Activated CD4-positive, alpha-beta T cell treated with anti-CD3 and anti-CD28 coated beads, Interleukin-2, amount 10 ng/mL, durations not matched to agents 7 days and 5 days (primary cell): Measurements from ENCODE around the gene TNFAIP8L3. TPM values are rescaled to one million over a fixed set of nuclear protein-coding genes. Genes with fewer than 3 reads are reported as not detected.

Experiments used
- CTCF ChIA-PET: fragments of 350-600 bp; sonication (Branson Sonifier 250); formaldehyde crosslinking; loops from one replicate; lab custom pipeline; 2021; ENCODE audit warnings: antibody characterized with exemption; lab: Charles Lee
- POLR2A ChIA-PET: fragments of 350-600 bp; sonication (Branson Sonifier 250); formaldehyde crosslinking; loops from one replicate; lab custom pipeline; 2021; ENCODE audit warnings: antibody characterized with exemption; lab: Charles Lee
- DNase-seq: peaks from one replicate; pipeline ENCODE4 v3.0.0-alpha.2; 2020
- H3K27ac Mint-ChIP-seq: one replicate; pipeline ENCODE4 v1.8.0; 2021; ENCODE audit warnings: mild to moderate bottlenecking, moderate library complexity, mixed read lengths
- H3K27me3 Mint-ChIP-seq: one replicate; pipeline ENCODE4 v1.8.0; 2021; ENCODE audit warnings: mixed read lengths
- H3K36me3 Mint-ChIP-seq: one replicate; pipeline ENCODE4 v1.8.0; 2021; ENCODE audit warnings: low read depth, mixed read lengths
- H3K4me1 Mint-ChIP-seq: one replicate; pipeline ENCODE4 v1.8.0; 2021; ENCODE audit warnings: mixed read lengths
- H3K4me3 Mint-ChIP-seq: one replicate; pipeline ENCODE4 v1.8.0; 2021; ENCODE audit warnings: mild to moderate bottlenecking, moderate library complexity, mixed read lengths
- H3K9me3 Mint-ChIP-seq: one replicate; pipeline ENCODE4 v1.8.0; 2021; ENCODE audit warnings: mixed read lengths
- total RNA-seq, 2 experiments: library from RNA; stranded (reverse); gene quantifications; one replicate each; pipeline ENCODE4 v1.2.3, GENCODE V29; 2021

TNFAIP8L3 gene
- total RNA-seq, 2 experiments from 2014 or later, result not detected

- ChIA-PET CTCF (no interaction called here), POLR2A (no interaction called here)
- no peaks in the 10 kb centered on the region for H3K4me1 Mint-ChIP-seq
- H3K27ac Mint-ChIP-seq, result no peak overlapping the region
- H3K9me3 Mint-ChIP-seq, result no peaks in the 10 kb centered on the region
- H3K36me3 Mint-ChIP-seq, result no peaks in the 10 kb centered on the region
- no peak overlapping the region for H3K4me3 Mint-ChIP-seq
- peaks cover 28% of the 10 kb centered on the region for H3K27me3 Mint-ChIP-seq
- no peak for DNase-seq
Measured at GRCh38 chr15:51108933-51109550, 14.3 kb upstream of the TNFAIP8L3 start.

GRCh38 chr15:51107612-51108011 lies 12.9 kb upstream of the TNFAIP8L3 start:
- ChIA-PET POLR2A (no interaction called here), CTCF (no interaction called here)
- Mint-ChIP-seq H3K27me3 (peaks cover 38% of the 10 kb centered on the region), H3K4me3 (no peak overlapping the region), H3K27ac (no peak overlapping the region), H3K36me3 (no peaks in the 10 kb centered on the region), H3K9me3 (no peaks in the 10 kb centered on the region), H3K4me1 (no peaks in the 10 kb centered on the region)
- DNase-seq, result no peak

- H3K4me1 Mint-ChIP-seq, result no peaks in the 10 kb centered on the region
- H3K27ac Mint-ChIP-seq, result no peak overlapping the region
- peaks cover 40% of the 10 kb centered on the region for H3K27me3 Mint-ChIP-seq
- no peak for DNase-seq
- no peaks in the 10 kb centered on the region for H3K36me3 Mint-ChIP-seq
- ChIA-PET CTCF (no interaction called here), POLR2A (no interaction called here)
- H3K4me3 Mint-ChIP-seq, result no peak overlapping the region
- H3K9me3 Mint-ChIP-seq, result no peaks in the 10 kb centered on the region
Measured at GRCh38 chr15:51106481-51106880, 11.8 kb upstream of the TNFAIP8L3 start.

- Mint-ChIP-seq H3K36me3 (no peaks in the 10 kb centered on the region), H3K27me3 (peaks cover 46% of the 10 kb centered on the region), H3K4me1 (no peaks in the 10 kb centered on the region), H3K9me3 (no peaks in the 10 kb centered on the region), H3K4me3 (no peak overlapping the region), H3K27ac (no peak overlapping the region)
- CTCF ChIA-PET, result no interaction called here
- no peak for DNase-seq
- POLR2A ChIA-PET, result no interaction called here
Measured at GRCh38 chr15:51105430-51106016, 10.8 kb upstream of the TNFAIP8L3 start.

- no peak overlapping the region for H3K4me3 Mint-ChIP-seq
- CTCF ChIA-PET, result no interaction called here
Measured at GRCh38 chr15:51104512-51104911, 9.8 kb upstream of the TNFAIP8L3 start.

GRCh38 chr15:51103330-51103729 lies 8.6 kb upstream of the TNFAIP8L3 start:
- no peak for DNase-seq
- H3K27me3 Mint-ChIP-seq, result peaks cover 54% of the 10 kb centered on the region
- H3K9me3 Mint-ChIP-seq, result no peaks in the 10 kb centered on the region
- H3K4me1 Mint-ChIP-seq, result no peaks in the 10 kb centered on the region
- H3K4me3 Mint-ChIP-seq, result no peak overlapping the region
- H3K27ac Mint-ChIP-seq, result no peak overlapping the region
- ChIA-PET CTCF (no interaction called here), POLR2A (no interaction called here)
- H3K36me3 Mint-ChIP-seq, result no peaks in the 10 kb centered on the region

More at GRCh38 chr15:51104512-51104911, 9.8 kb upstream of the TNFAIP8L3 start:
- Mint-ChIP-seq H3K9me3 (no peaks in the 10 kb centered on the region), H3K36me3 (no peaks in the 10 kb centered on the region), H3K27me3 (peaks cover 53% of the 10 kb centered on the region), H3K27ac (no peak overlapping the region), H3K4me1 (no peaks in the 10 kb centered on the region)
- POLR2A ChIA-PET, result no interaction called here
- no peak for DNase-seq

GRCh38 chr15:51100785-51101489 lies 6.2 kb upstream of the TNFAIP8L3 start:
- no peak for DNase-seq
- Mint-ChIP-seq H3K27ac (no peak overlapping the region), H3K9me3 (no peaks in the 10 kb centered on the region), H3K27me3 (peaks cover 71% of the 10 kb centered on the region), H3K4me3 (no peak overlapping the region), H3K36me3 (no peaks in the 10 kb centered on the region), H3K4me1 (no peaks in the 10 kb centered on the region)
- POLR2A ChIA-PET, result no interaction called here
- CTCF ChIA-PET, result no interaction called here

- peaks cover 74% of the 10 kb centered on the region for H3K27me3 Mint-ChIP-seq
- no peaks in the 10 kb centered on the region for H3K9me3 Mint-ChIP-seq
- H3K4me1 Mint-ChIP-seq, result peaks cover 2% of the 10 kb centered on the region
- DNase-seq, result no peak
- H3K36me3 Mint-ChIP-seq, result peaks cover 1% of the 10 kb centered on the region
- H3K27ac Mint-ChIP-seq, result no peak overlapping the region
- ChIA-PET CTCF (interaction anchor here (1.3 kb wide), 1 partner anchor 15 kb away, joined by 3 read pairs; no protein-coding TSS in a partner anchor), POLR2A (no interaction called here)
- H3K4me3 Mint-ChIP-seq, result no peak overlapping the region
Measured at GRCh38 chr15:51099185-51099584, 4.5 kb upstream of the TNFAIP8L3 start.

- no peak overlapping the region for H3K27ac Mint-ChIP-seq
- ChIA-PET POLR2A (no interaction called here), CTCF (interaction anchor here (1.2 to 1.3 kb wide), 2 partner anchors 16 to 33 kb away, joined by 3 to 4 read pairs; no protein-coding TSS in a partner anchor)
- H3K36me3 Mint-ChIP-seq, result peaks cover 1% of the 10 kb centered on the region
- H3K4me3 Mint-ChIP-seq, result no peak overlapping the region
- H3K9me3 Mint-ChIP-seq, result no peaks in the 10 kb centered on the region
- peaks cover 9% of the 10 kb centered on the region for H3K4me1 Mint-ChIP-seq
- H3K27me3 Mint-ChIP-seq, result peaks cover 73% of the 10 kb centered on the region
- DNase-seq, result no peak
Measured at GRCh38 chr15:51098331-51098619, 3.6 kb upstream of the TNFAIP8L3 start.

GRCh38 chr15:51097553-51098330 lies 3.0 kb upstream of the TNFAIP8L3 start:
- CTCF ChIA-PET, result interaction anchor here (0.9 to 1.3 kb wide), 3 partner anchors 17 to 35 kb away, joined by 3 to 4 read pairs (median 3); no protein-coding TSS in a partner anchor
- H3K27me3 Mint-ChIP-seq, result peaks cover 73% of the 10 kb centered on the region
- no peak overlapping the region for H3K4me3 Mint-ChIP-seq

GRCh38 chr15:51096976-51097375 lies 2.3 kb upstream of the TNFAIP8L3 start:
- ChIA-PET CTCF (interaction anchor here (0.7 to 0.9 kb wide), 2 partner anchors 35 to 215 kb away, joined by 3 read pairs; no protein-coding TSS in a partner anchor), POLR2A (no interaction called here)
- H3K4me3 Mint-ChIP-seq, result no peak overlapping the region
- H3K27ac Mint-ChIP-seq, result no peak overlapping the region
- DNase-seq, result no peak
- H3K9me3 Mint-ChIP-seq, result no peaks in the 10 kb centered on the region
- peaks cover 1% of the 10 kb centered on the region for H3K36me3 Mint-ChIP-seq
- H3K4me1 Mint-ChIP-seq, result peaks cover 9% of the 10 kb centered on the region
- peaks cover 78% of the 10 kb centered on the region for H3K27me3 Mint-ChIP-seq

More at GRCh38 chr15:51097553-51098330, 3.0 kb upstream of the TNFAIP8L3 start:
- H3K27ac Mint-ChIP-seq, result no peak overlapping the region
- H3K4me1 Mint-ChIP-seq, result peaks cover 9% of the 10 kb centered on the region
- POLR2A ChIA-PET, result no interaction called here
- no peak for DNase-seq
- H3K9me3 Mint-ChIP-seq, result no peaks in the 10 kb centered on the region
- peaks cover 1% of the 10 kb centered on the region for H3K36me3 Mint-ChIP-seq

- ChIA-PET CTCF (interaction anchor here (0.7 kb wide), 1 partner anchor 116 kb away, joined by 4 read pairs; no protein-coding TSS in a partner anchor), POLR2A (no interaction called here)
- DNase-seq, result no peak
- no peaks in the 10 kb centered on the region for H3K9me3 Mint-ChIP-seq
- H3K27ac Mint-ChIP-seq, result no peak overlapping the region
- no peak overlapping the region for H3K4me3 Mint-ChIP-seq
- peaks cover 1% of the 10 kb centered on the region for H3K36me3 Mint-ChIP-seq
- H3K4me1 Mint-ChIP-seq, result peaks cover 9% of the 10 kb centered on the region
- peaks cover 85% of the 10 kb centered on the region for H3K27me3 Mint-ChIP-seq
Measured at GRCh38 chr15:51095681-51096331, 1.1 kb upstream of the TNFAIP8L3 start.
